CD4-positive, alpha-beta T cell treated with Interleukin-6 for 4 hours (primary cell): ENCODE data around the gene OLFML2A.

Experiments used
- DNase-seq: peaks from one replicate; pipeline ENCODE4 v3.0.0-alpha.2; 2020; ENCODE audit warnings: mixed read lengths

Gene OLFML2A

DNA sequence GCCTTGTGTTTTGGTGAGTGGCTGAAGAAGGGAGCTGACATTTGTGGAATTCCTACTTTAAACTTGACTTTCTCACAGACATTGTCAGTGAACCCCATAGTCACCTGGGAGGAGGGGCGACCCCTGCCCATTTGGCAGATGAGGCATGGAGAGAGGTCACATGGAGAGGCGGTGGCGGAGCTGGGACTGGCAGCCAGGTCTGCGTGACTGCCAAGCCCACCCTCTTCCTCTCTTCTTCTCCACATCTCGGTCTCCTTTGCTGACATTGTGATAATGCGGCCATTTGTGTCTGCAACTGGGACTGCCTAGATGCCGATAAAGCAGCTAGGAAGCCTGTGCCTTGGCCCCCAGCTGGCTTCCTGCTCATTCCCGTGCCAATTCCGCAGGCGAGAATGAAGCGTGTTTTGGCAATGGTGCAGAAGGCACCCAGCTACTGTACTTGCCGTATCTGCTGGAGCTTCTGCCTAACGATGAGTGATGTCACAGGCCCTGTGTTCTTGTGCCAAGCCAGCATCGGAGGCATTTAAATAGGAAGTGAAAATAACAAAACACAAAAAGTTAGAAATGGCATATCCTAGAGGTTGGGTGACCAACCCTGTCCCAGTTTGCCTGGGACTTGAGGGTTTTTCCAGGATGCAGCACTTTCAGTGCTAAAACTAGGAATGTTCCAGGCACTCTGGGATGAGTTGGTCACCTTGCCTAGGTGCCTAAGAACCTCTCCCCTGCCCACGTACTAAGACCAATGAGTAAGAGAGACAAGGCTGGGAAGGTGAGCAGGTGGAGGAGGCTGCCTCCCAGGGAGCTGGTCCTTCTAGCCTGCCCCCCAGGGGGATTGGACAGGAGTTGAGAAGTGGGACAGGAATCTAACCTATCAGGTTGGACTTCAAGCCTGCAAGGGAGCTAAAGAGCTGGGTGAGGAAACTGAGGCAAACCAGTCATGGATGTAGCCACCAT lies 23.6 kb downstream of the OLFML2A start:
- no peak for DNase-seq

DNA sequence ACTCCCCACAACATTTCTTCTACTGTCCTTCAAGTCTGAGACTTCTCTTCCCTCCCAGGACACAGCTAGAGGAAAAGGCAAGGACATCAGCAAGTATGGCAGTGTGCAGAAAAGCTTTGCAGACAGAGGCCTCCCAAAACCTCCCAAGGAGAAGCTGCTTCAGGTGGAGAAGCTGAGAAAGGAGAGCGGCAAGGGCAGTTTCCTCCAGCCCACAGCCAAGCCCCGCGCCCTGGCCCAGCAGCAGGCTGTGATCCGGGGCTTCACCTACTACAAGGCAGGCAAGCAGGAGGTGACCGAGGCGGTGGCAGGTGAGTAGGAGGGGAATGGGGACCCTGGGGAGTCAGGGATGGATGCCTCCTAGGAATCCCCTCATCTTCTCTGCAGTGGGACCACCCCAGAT lies 24.4 kb downstream of the OLFML2A start:
- DNase-seq = no peak

DNA sequence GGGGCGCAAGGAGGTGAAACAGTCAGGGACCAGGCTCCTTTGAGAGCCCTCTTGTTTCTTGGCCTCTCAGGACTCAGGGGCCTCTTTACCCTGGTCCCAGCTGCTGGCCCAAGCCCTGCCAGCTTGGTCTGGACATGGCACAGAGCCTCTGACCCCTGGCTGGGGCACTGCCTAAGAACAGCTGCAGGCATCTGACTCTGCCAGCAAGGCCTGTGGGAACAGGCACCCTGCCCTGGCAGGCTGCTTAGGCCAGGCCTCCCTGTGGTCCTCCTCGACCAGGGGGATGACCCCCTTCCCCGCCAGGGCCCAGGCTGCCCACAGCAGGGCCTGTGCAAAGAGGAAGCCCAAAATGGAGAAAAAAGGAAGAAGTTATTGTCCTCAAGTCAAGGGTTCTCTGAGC lies 25.5 kb downstream of the OLFML2A start:
- no peak for DNase-seq

DNA sequence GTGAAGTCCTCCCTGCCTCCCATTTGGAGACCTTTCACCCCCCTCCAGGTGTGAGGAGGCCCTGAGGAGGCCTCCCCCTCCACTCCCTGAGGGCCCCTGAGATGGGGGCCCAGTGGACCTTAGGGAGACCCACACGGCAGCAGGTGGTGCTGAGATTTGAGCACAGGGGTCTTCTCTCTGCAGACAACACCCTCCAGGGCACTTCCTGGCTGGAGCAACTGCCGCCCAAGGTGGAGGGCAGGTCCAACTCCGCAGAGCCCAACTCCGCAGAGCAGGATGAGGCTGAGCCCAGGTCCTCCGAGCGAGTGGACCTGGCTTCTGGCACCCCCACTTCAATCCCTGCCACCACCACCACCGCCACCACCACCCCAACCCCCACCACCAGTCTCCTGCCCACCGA lies 27.0 kb downstream of the OLFML2A start:
- no peak for DNase-seq

DNA sequence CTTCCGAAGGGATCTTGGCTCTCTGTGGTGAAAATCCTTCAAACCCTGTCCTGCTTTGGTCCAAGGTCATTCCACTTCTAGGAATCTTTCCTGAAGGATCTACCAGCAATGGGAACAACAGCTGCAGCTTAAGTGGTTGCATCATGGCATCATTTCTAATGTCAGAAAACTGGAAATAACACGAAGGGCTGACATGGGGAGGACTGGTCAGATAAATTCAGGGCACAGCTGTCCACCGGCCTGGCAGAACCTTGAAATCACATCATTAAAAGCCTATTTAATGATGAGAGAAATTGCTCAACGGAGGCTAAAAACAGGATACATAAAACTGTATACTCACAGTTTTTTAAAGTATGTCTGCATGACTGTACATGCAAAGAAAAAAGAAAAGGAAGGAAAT lies 28.3 kb downstream of the OLFML2A start:
- no peak for DNase-seq

DNA sequence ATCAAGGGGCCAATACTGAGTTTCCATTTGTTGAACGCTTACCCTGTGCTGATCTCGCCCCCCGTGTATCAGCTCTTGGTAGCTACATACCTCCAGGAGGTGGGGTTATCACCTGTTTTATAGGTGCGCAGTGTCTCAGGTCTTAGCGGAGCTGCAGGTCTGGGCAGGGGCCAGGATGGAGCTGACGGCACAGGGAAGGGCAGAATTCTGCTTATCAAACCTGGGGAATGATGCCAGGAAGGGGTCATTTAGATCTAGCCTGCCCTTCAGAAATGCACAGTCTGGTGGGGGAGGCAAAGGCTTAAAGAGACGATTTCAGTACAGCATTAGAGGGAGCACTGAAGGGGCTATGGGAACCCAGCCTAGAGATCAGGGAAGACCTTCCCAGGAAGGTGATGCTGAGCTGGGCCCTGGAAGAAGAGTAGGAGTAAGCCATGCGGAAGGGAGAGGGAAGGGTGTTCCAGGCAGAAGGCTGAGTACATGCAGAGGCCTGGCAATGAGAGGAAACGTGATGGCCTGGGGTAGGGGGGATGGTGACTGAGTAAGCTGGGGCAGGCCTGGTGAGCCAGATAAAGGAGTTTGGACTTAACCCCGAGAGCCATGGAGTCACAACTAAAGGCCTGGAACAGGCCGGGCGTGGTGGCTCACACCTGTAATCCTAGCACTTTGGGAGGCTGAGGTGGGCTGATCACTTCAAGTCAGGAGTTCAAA lies 31.5 kb downstream of the OLFML2A start:
- DNase-seq = no peak

DNA sequence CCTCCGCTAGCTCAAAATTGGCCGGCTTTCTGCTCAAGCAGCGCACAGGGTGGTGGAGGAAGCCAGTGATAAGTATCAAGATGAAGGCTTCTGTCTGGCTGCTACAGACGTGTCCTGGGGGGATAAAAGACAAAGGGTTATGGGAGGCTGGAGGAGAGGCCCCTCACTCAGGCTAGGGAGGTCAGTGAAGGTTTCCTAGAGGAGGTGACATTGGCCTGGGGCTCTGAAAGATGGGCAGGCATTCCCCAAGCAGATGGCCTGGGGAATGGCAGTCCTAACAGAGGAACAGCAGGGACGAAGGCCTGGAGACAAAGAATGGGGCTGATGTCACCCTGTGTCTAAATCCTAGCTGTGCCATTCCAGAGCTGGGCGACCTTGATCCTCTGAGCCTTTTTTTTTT lies 32.3 kb downstream of the OLFML2A start:
- DNase-seq = no peak

DNA sequence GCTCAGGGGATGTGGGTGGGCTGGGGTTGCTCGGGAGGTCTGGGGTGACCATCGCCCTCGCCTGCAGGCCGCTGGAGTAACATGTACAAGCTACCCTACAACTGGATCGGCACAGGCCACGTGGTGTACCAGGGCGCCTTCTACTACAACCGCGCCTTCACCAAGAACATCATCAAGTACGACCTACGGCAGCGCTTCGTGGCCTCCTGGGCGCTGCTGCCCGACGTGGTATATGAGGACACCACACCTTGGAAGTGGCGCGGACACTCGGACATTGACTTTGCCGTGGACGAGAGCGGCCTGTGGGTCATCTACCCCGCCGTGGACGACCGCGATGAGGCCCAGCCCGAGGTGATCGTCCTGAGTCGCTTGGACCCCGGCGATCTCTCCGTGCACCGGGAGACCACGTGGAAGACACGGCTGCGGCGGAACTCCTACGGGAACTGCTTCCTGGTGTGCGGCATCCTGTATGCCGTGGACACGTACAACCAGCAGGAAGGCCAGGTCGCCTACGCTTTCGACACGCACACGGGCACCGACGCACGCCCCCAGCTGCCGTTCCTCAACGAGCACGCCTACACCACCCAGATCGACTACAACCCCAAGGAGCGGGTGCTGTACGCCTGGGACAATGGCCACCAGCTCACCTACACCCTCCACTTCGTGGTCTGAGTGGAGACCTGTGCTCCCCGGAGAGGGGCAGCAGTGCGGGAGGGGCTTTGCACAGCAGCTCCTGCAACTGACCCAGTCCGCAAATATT lies 33.0 kb downstream of the OLFML2A start:
- no peak for DNase-seq

DNA sequence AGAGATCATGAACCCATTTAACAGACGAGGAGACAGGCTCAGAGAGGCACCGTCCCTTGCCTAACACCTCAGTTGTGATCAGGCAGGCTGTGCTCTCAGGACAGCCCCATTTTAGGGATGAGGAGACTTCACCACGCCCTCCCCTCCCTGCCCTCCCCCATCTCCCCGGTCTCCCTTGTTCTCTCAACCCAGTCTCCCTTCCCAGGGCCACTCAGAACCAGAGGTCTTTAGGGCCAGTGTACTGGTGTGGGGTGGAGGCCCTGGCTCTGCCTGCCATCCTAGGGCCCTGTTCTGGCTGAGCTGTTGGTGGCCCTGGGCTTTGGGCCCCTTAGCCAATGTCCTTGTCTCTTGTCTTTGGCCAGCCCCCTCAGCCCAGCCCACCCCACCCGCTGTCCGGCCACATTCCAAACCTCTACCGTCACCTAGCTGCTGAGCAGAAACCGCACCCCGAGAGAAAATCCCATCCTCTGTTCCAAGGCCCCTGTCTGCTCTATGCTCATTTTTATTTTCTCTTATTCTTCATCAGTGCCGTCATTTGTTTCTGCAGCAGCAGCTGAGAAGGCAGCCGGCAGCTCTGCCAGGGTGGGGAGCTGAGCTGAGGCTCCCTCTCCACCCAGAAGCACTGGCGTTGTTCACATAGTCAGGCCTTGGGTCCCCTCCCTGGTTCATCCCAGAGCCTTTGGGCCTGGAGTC lies 33.9 kb downstream of the OLFML2A start:
- no peak for DNase-seq

DNA sequence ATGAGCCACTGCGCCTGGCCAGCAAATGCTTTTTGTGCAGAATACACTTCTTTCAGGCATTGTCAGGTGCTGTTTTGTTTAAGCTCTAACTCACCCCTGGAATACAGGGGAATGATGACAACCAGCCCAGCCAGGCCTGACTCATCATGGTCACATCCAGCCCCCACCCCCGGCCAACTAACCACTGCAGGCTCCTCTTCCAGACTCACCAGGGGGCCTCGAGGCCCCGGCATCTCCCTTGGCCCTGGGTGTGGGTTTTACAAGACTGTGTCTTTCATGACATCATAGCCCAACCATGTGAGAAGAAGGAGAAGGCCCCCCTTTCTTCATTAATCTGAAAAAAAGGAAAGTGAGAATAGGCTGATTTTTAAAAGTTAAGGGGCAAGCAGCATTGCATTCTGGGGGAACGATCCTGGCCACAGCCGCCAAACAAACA lies 35.5 kb downstream of the OLFML2A start:
- no peak for DNase-seq

DNA sequence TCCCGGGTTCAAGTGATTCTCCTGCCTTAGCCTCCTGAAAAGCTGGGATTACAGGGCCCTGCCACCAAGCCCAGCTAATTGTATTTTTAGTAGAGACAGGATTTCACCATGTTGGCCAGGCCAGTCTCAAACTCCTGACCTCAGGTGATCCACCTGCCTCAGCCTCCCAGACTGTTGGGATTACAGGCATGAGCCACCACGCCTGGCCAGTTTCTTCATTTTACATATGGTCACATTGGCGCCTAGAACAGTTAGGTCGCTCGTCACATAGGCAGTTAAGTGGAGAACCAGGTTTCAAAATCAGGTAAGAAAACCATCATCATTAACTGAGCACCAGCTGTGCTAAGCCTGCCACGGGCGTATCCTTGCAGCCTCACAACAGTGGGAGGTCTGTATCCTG lies 36.1 kb downstream of the OLFML2A start:
- DNase-seq = no peak

DNA sequence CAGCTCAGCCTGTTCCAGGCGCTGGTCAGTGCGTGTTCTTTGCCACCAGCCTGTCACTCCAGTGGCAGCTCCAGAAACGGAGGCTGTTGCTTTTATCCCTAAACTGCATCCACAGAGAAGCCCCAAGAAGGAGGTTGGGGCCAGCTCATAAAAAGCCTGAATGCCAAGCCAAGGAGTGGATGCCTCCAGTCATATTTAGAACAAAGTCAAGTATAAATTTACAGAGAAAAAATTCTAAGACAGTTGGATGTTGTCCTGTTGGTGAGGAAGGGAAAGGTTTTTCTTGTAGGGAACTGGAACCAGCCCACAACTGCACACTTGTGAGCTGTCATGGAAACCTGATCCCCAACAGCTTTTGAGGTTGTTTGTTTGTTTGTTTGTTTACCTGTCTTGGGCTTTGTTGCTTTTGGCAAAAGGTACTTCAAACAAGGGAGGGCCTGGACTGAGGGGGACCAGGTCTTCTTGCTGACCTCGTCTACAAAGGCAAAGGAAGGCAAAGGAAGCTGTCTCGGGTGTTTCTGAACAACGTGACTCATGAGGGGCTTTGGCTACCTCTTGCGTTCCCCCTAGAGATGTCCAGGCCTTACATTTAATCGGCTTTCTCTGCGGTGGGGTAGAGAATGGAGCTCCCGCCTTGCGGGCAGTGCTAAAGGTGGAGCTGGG lies 36.7 kb downstream of the OLFML2A start:
- DNase-seq = no peak

DNA sequence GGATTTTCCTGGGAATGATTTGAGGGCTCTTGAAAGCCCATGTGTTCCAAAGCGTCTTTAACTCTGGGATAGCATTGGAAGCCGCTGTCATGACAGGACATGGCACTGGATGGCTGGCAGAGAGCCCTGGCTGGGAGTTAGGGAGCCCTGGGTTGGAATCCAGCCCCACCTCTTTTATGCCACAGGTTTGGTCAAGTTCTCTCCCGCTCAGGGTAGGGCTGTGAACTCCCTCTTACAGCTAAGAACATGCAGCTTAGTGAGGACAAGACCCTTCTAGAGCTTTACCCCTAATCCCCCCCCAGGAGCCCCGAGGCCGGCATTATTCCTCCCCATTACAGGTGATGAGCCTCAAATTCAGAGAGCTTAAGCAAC lies 37.2 kb downstream of the OLFML2A start:
- DNase-seq = no peak

DNA sequence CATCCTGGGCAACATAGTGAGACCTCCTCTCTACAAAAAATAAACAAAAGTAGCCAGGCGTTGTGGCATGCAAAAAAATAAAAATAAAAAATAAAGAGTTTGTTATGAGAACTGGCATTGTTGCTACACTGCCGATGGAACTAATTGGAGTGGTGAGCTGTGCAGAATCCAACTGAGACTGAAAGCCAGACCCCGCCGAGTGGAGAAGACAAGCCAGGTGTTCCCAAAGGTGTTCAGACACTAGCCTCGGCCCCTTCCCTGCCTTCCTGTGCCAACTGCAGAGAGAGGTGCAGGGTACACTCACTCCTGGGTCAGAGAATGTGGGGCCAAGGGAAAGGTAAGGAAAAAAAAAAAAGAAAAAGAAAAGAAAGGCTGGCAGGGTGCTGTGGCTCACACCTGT lies 38.7 kb downstream of the OLFML2A start:
- no peak for DNase-seq

DNA sequence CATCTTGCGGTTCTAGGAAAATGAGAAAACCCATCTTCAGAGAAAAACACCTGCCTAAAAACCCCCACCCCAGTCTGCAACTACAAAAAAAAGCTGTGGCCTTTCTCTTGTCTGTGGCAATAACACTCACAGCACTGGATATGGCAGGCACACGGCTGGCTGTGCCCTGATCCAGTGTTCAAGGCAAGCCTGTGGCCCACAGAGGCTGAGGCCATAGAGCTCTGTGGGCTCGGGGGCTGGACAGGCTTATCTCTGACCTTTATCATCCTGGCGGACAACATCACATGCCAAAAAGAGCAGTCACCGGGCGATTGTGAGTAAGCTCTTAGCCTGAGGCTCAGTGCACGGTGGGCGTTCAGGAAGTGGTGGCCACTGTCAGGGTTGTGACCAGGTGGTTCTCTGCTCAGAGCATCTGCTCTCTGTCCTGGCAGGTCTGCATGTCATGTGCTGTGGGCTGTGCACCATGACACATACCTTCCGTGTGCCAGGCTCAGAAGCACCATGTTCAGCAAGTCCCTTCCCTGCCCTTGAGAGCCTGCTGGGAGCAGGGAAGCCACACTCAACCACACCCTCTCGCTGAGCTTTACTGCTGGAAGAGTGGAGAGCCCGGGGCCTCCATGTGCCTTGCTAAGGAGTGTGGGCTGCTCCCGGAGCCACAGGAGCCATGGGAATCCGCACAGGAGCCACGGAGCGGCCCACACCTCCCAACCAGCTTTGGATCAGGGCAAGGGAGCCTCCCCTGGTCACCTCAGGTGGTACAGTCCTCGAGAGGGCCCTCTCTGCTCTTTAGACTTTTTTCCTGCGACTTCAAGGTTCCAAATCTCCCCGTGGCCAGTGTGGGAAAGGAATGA lies 41.7 kb downstream of the OLFML2A start:
- no peak for DNase-seq

DNA sequence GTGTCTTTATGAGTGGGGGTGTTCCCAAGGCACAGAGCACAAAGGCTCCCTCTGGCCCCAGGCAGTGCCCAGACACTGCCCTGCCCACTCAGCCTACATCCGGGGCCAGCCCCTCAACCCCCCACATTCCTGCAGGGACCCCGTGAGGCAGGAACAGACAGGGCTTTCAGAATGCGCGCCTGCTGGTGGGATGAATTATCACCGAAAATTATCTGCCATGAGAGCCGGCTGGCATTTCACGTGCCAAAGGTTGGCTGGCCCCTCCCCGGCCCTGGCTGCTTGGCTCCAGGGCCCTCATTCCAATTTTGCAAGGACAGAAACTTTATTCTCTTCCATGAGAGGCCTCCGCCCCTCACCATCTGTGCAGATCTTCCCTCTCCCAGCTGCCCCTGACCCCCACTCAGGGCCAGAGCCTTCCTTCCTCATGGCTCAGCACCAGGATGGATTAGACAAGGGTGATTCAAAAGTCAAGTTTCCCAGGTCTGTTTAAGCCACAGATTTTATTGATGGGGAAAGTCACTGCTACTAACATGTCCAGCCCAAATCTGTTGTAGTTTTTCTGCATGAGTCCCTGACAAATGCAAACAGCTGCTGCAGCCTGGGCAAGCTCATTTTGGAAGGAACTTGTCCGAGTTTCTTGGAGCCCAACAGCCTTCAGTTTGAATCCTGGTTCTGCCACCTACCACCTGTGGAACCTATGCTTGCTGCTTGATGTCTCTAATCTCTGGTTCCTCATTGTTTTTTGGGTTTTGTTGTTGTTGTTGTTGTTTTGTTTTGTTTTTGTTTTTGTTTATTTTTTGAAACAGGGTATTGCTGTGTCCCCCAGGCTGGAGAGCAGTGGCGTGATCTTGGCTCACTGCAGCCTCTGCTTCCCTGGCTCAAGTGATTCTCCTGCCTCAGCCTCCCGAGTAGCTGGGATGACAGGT lies 44.0 kb downstream of the OLFML2A start:
- no peak for DNase-seq

DNA sequence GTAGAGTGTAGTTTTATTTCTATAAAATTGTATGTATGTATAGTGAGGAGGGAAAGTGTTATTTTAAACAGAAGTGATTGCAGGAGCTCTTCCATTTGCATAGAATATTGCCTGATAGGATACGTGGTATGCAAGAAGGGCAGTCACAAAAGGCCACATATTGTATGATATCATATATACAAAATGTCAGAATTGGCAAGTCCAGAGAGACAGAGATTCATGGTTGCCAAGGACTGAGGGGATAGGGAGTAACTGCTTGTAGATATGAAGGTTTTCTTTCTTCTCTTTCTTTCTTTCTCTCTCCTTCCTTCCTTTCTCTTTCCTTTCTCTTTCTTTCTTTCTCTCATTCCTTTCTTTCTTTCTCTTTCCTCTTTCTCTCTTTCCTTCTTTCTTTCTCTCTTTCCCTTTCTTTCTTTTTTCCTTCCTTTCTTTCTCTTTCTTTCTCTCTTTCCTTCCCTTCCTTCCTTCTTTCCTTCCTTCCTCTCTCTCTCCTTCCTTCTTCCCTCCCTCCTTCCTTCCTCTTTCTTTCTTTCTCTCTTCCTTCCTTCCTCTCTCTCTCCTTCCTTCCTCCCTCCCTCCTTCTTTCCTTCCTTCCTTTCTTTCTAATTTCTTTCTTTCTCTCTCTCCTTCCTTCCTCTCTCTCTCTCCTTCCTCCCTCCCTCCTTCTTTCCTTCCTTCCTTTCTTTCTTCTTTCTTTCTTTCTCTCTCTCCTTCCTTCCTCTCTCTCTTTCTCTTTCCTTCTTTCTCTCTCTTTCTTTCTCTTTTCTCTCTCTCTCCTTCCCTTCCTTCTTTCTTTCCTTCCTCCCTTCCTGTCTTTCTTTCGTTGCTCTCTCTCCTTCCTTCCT lies 51.8 kb downstream of the OLFML2A start:
- DNase-seq = no peak

DNA sequence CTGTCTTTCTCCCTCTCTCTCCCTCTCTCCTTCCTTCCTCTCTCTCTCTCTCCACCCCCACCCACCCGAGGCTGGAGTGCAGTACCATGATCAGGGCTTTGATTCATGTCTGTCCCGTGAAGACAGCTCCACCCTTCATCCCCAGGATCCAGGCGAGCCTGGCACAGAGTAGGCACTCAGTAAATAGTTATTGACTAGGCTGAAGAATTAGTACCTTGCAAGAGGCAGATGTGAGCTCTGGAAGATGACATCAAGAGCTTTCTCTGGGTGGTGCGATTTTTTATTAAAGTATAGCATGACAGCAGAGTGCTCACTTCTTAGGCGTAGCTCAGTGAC lies 52.4 kb downstream of the OLFML2A start:
- no peak for DNase-seq

DNA sequence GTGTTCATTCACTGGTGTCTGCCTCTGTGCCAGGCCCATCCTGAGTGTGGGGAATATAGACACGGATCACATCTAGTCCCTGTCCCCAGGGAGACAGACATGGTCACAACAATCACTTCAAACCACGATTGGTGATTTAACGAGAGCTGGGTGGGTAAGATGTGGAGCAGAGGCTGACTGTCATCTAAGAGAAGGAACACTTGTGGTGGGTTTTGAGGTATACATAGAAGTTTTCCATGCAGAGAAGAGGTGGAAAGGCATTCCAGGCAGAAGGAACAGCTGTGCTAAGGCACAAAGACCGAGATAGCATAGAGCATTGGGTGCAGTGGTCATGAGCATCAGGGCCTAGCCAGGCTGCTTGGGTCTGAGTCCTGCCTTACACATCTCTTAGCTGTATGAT lies 53.7 kb downstream of the OLFML2A start:
- no peak for DNase-seq
